HepG2 (cell line): Measurements from ENCODE around the gene FLVCR1. TPM values are rescaled to one million over a fixed set of nuclear protein-coding genes. Genes with fewer than 3 reads are reported as not detected.
A peak's percentile ranks its signal among the peaks of the same experiment; 100 is the strongest.

Experiments
- CHCHD3 ChIP-seq: sonication (generic); formaldehyde crosslinking; IDR thresholded peaks from 2 replicates; pipeline ENCODE4 v1.8.0; 2022; ENCODE audit warnings: mild to moderate bottlenecking, missing genetic modification reagents, moderate library complexity
- FIP1L1 ChIP-seq: fragments of 200-400 bp; formaldehyde crosslinking; IDR thresholded peaks from 2 replicates; pipeline ENCODE4 v1.6.1; 2018; ENCODE audit warnings: low read depth, mild to moderate bottlenecking, low read length, moderate library complexity, borderline replicate concordance; ENCODE audit not compliant: insufficient read depth
- HDAC1 ChIP-seq: sonication (generic); formaldehyde crosslinking; IDR thresholded peaks from 2 replicates; pipeline ENCODE4 v1.5.1; 2020; ENCODE audit warnings: mild to moderate bottlenecking, missing genetic modification reagents
- HNRNPL ChIP-seq: fragments of 200-400 bp; formaldehyde crosslinking; IDR thresholded peaks from 2 replicates; pipeline ENCODE4 v1.6.1; 2017; ENCODE audit warnings: mild to moderate bottlenecking, low read depth, low read length
- NKX3-1 ChIP-seq: sonication (generic); formaldehyde crosslinking; IDR thresholded peaks from 2 replicates; pipeline ENCODE4 v1.5.0; 2020; ENCODE audit warnings: missing genetic modification reagents
- ZBTB21 ChIP-seq: sonication (generic); formaldehyde crosslinking; IDR thresholded peaks from 2 replicates; pipeline ENCODE4 v1.4.0; 2020; ENCODE audit warnings: missing genetic modification reagents
- ZNF143 ChIP-seq: sonication (generic); formaldehyde crosslinking; IDR thresholded peaks from 2 replicates; pipeline ENCODE4 v1.4.0; 2020; ENCODE audit warnings: missing genetic modification reagents
- ZNF17 ChIP-seq: sonication (generic); formaldehyde crosslinking; IDR thresholded peaks from 2 replicates; pipeline ENCODE4 v1.5.0; 2020; ENCODE audit warnings: mild to moderate bottlenecking, missing genetic modification reagents
- ZSCAN9 ChIP-seq: IDR thresholded peaks from 2 replicates; pipeline ENCODE4 v1.6.1; 2016; ENCODE audit warnings: borderline replicate concordance
- polyA plus RNA-seq, 8 experiments: library from polyadenylated mRNA; depleted of rRNA in 3 of 8; stranded (reverse) in 7 of 8; unstranded in 1 of 8; fragments of >200 nt; fragmentation: Illumina TruSeq in 4 of 8; extraction: Trizol in 4 of 8; gene quantifications; 2 replicates each; pipeline versions ENCODE4 v1.2.1 to v1.2.3, GENCODE V29; 2011 to 2016; ENCODE audit warnings: low read depth in 4 of 8, missing spikeins in 1 of 8, mixed read lengths in 1 of 8; ENCODE audit not compliant: insufficient read depth in 1 of 8
- total RNA-seq, 5 experiments: library from RNA; depleted of rRNA; stranded (reverse); fragments of >200 nt; fragmentation: Illumina TruSeq; extraction: Trizol; gene quantifications; 2 replicates each; pipeline ENCODE4 v1.2.3, GENCODE V29; 2016; ENCODE audit warnings: low read depth in 1 of 5
- TF ChIP-seq, protein P1 (sequence below): sonication (generic); formaldehyde crosslinking; IDR thresholded peaks from 2 replicates; pipeline ENCODE4 v1.9.0; 2021; ENCODE audit warnings: mild to moderate bottlenecking, missing genetic modification reagents
- TF ChIP-seq, protein P2 (sequence below): sonication (generic); formaldehyde crosslinking; IDR thresholded peaks from 2 replicates; pipeline ENCODE4 v1.5.0; 2020; ENCODE audit warnings: mild to moderate bottlenecking, missing genetic modification reagents, borderline replicate concordance

Gene FLVCR1
- total and polyA plus RNA-seq, 2 of the 13 experiments (the other 11 are each of a cell fraction or from before 2014, with no cell fraction given) = 14.8 to 39.8 TPM

DNA sequence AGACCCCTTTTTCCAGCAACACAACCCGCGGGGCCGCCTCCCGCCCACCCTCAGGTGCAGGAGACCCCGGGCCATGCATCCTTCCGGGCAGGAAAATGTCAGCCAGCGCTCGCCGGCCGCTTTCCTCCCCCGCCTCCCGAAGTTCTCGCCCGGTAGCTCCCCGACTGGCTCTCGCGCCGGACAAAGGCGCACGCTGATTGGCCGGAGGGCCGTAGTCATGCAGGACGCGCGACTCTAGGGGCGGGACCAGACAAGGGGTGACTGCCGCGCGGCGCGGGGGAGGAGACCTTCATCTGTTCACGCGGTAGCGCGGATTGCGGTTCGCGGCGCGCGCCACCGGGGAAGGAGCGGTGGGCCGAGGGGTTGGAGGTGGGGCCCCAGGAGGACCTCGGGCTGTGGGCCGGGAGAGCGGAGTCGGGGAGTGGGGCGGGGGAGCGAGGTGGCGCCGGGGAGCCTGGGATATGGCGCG lies at the start of gene FLVCR1 (continued):
- TF ChIP-seq, protein P1, sequence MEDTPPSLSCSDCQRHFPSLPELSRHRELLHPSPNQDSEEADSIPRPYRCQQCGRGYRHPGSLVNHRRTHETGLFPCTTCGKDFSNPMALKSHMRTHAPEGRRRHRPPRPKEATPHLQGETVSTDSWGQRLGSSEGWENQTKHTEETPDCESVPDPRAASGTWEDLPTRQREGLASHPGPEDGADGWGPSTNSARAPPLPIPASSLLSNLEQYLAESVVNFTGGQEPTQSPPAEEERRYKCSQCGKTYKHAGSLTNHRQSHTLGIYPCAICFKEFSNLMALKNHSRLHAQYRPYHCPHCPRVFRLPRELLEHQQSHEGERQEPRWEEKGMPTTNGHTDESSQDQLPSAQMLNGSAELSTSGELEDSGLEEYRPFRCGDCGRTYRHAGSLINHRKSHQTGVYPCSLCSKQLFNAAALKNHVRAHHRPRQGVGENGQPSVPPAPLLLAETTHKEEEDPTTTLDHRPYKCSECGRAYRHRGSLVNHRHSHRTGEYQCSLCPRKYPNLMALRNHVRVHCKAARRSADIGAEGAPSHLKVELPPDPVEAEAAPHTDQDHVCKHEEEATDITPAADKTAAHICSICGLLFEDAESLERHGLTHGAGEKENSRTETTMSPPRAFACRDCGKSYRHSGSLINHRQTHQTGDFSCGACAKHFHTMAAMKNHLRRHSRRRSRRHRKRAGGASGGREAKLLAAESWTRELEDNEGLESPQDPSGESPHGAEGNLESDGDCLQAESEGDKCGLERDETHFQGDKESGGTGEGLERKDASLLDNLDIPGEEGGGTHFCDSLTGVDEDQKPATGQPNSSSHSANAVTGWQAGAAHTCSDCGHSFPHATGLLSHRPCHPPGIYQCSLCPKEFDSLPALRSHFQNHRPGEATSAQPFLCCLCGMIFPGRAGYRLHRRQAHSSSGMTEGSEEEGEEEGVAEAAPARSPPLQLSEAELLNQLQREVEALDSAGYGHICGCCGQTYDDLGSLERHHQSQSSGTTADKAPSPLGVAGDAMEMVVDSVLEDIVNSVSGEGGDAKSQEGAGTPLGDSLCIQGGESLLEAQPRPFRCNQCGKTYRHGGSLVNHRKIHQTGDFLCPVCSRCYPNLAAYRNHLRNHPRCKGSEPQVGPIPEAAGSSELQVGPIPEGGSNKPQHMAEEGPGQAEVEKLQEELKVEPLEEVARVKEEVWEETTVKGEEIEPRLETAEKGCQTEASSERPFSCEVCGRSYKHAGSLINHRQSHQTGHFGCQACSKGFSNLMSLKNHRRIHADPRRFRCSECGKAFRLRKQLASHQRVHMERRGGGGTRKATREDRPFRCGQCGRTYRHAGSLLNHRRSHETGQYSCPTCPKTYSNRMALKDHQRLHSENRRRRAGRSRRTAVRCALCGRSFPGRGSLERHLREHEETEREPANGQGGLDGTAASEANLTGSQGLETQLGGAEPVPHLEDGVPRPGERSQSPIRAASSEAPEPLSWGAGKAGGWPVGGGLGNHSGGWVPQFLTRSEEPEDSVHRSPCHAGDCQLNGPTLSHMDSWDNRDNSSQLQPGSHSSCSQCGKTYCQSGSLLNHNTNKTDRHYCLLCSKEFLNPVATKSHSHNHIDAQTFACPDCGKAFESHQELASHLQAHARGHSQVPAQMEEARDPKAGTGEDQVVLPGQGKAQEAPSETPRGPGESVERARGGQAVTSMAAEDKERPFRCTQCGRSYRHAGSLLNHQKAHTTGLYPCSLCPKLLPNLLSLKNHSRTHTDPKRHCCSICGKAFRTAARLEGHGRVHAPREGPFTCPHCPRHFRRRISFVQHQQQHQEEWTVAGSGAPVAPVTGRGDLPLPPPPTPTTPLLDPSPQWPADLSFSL (CRISPR knock-in tag) = no peak
- TF ChIP-seq ZBTB21 (CRISPR knock-in tag) (no peak), CHCHD3 (no peak), NKX3-1 (CRISPR knock-in tag) (no peak), HNRNPL (no peak), FIP1L1 (no peak), HDAC1 (CRISPR knock-in tag) (peak; percentile 78), ZNF143 (CRISPR knock-in tag) (no peak), ZNF17 (no peak), ZSCAN9 (CRISPR knock-in tag) (no peak)
- TF ChIP-seq, protein P2, sequence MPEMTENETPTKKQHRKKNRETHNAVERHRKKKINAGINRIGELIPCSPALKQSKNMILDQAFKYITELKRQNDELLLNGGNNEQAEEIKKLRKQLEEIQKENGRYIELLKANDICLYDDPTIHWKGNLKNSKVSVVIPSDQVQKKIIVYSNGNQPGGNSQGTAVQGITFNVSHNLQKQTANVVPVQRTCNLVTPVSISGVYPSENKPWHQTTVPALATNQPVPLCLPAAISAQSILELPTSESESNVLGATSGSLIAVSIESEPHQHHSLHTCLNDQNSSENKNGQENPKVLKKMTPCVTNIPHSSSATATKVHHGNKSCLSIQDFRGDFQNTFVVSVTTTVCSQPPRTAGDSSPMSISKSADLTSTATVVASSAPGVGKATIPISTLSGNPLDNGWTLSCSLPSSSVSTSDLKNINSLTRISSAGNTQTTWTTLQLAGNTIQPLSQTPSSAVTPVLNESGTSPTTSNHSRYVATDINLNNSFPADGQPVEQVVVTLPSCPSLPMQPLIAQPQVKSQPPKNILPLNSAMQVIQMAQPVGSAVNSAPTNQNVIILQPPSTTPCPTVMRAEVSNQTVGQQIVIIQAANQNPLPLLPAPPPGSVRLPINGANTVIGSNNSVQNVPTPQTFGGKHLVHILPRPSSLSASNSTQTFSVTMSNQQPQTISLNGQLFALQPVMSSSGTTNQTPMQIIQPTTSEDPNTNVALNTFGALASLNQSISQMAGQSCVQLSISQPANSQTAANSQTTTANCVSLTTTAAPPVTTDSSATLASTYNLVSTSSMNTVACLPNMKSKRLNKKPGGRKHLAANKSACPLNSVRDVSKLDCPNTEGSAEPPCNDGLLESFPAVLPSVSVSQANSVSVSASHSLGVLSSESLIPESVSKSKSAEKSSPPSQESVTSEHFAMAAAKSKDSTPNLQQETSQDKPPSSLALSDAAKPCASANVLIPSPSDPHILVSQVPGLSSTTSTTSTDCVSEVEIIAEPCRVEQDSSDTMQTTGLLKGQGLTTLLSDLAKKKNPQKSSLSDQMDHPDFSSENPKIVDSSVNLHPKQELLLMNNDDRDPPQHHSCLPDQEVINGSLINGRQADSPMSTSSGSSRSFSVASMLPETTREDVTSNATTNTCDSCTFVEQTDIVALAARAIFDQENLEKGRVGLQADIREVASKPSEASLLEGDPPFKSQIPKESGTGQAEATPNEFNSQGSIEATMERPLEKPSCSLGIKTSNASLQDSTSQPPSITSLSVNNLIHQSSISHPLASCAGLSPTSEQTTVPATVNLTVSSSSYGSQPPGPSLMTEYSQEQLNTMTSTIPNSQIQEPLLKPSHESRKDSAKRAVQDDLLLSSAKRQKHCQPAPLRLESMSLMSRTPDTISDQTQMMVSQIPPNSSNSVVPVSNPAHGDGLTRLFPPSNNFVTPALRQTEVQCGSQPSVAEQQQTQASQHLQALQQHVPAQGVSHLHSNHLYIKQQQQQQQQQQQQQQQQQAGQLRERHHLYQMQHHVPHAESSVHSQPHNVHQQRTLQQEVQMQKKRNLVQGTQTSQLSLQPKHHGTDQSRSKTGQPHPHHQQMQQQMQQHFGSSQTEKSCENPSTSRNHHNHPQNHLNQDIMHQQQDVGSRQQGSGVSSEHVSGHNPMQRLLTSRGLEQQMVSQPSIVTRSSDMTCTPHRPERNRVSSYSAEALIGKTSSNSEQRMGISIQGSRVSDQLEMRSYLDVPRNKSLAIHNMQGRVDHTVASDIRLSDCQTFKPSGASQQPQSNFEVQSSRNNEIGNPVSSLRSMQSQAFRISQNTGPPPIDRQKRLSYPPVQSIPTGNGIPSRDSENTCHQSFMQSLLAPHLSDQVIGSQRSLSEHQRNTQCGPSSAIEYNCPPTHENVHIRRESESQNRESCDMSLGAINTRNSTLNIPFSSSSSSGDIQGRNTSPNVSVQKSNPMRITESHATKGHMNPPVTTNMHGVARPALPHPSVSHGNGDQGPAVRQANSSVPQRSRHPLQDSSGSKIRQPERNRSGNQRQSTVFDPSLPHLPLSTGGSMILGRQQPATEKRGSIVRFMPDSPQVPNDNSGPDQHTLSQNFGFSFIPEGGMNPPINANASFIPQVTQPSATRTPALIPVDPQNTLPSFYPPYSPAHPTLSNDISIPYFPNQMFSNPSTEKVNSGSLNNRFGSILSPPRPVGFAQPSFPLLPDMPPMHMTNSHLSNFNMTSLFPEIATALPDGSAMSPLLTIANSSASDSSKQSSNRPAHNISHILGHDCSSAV (CRISPR knock-in tag) = no peak
